Endodermal cell (in vitro differentiated cells): ENCODE results near the gene GK2. TPM values are rescaled to one million over a fixed set of nuclear protein-coding genes. Genes with fewer than 3 reads are reported as not detected.

ENCODE experiments used
- DNase-seq: peaks from one replicate; pipeline ENCODE4 v3.0.0-alpha.2; 2017
- H3K27ac ChIP-seq: 2 replicates; pipeline ENCODE4 v1.5.1; 2013; ENCODE audit warnings: mild to moderate bottlenecking, low read depth, low read length, moderate library complexity
- H3K27me3 ChIP-seq: 2 replicates; pipeline ENCODE4 v1.6.1; 2013; ENCODE audit warnings: mild to moderate bottlenecking, low read length, moderate library complexity; ENCODE audit not compliant: insufficient read depth, control insufficient read depth, poor library complexity, severe bottlenecking
- H3K36me3 ChIP-seq: 2 replicates; pipeline ENCODE4 v1.7.0; 2013; ENCODE audit warnings: mild to moderate bottlenecking, low read length, moderate library complexity; ENCODE audit not compliant: control insufficient read depth, insufficient read depth
- H3K4me1 ChIP-seq: one replicate; pipeline ENCODE4 v1.7.0; 2013; ENCODE audit warnings: low read length; ENCODE audit not compliant: control insufficient read depth, insufficient read depth
- H3K4me3 ChIP-seq: 2 replicates; pipeline ENCODE4 v1.5.1; 2013; ENCODE audit warnings: mild to moderate bottlenecking, low read length, moderate library complexity
- H3K9ac ChIP-seq: 2 replicates; pipeline ENCODE4 v1.6.1; 2013; ENCODE audit warnings: mild to moderate bottlenecking, low read length, moderate library complexity; ENCODE audit not compliant: poor library complexity, severe bottlenecking; ENCODE audit errors: extremely low read depth
- H3K9me3 ChIP-seq: 2 replicates; pipeline ENCODE4 v1.6.1; 2013; ENCODE audit warnings: mild to moderate bottlenecking, low read length, moderate library complexity; ENCODE audit not compliant: control insufficient read depth
- H3K27ac Mint-ChIP-seq: 2 replicates; pipeline ENCODE4 v1.8.0; 2020; ENCODE audit warnings: mixed read lengths
- H3K27me3 Mint-ChIP-seq: 2 replicates; pipeline ENCODE4 v1.8.0; 2021; ENCODE audit warnings: mild to moderate bottlenecking, mixed read lengths; ENCODE audit not compliant: insufficient read depth
- H3K36me3 Mint-ChIP-seq: 2 replicates; pipeline ENCODE4 v1.8.0; 2020; ENCODE audit warnings: low read depth, mixed read lengths
- H3K4me1 Mint-ChIP-seq: 2 replicates; pipeline ENCODE4 v1.8.0; 2020; ENCODE audit warnings: mixed read lengths
- H3K4me3 Mint-ChIP-seq: 2 replicates; pipeline ENCODE4 v1.8.0; 2020; ENCODE audit warnings: mild to moderate bottlenecking, moderate library complexity, mixed read lengths
- H3K9me3 Mint-ChIP-seq: 2 replicates; pipeline ENCODE4 v1.8.0; 2020; ENCODE audit warnings: mild to moderate bottlenecking, mixed read lengths
- WGBS, 2 experiments: methylation state at CpG; one replicate each; pipeline versions ENCODE4 v1.1.5 to v1.1.7; 2013; ENCODE audit warnings: missing lambda C conversion rate in 2 of 2, mixed read lengths in 1 of 2; ENCODE audit not compliant: insufficient coverage in 1 of 2, insufficient read length in 1 of 2; 5-methylcytosine and 5-hydroxymethylcytosine counted together
- total RNA-seq, 2 donors: library from RNA; stranded (reverse); fragmentation: NEBNext Ultra II Directional in 1 of 2; extraction: Animal tissue kit (Norgen Biotek cat#: 25700) in 1 of 2; gene quantifications; 2 replicates in 1 of 2; 3 replicates in 1 of 2; pipeline ENCODE4 v1.2.1, GENCODE V29; 2021
- TF ChIP-seq, protein P1 (sequence below): fragments of 200-600 bp; sonication (generic); conservative IDR thresholded peaks from 2 replicates; pipeline ENCODE4 v1.5.0; 2021; ENCODE audit warnings: antibody characterized with exemption, mild to moderate bottlenecking

Gene GK2
- total RNA-seq, 2 donors from 2014 or later, result not detected

DNA sequence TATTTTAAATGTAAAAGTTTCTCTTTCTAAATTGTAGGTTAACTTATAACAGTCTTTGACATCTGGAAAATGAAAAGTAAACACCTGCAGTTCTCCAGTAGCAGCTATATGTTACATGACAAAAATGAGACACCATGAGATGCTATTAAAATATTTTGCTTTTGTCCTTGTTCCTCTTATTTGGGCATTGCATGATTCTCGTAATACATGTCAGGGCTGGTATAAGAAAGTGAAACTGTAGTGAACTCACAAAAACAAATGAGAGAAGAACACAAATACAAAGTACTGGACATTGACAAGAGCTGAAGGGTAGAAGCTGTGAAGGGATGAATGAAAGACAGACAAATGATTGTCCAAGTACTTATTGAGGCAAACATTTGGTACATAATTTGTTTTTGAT is 9.0 kb downstream of the GK2 start:
- H3K9ac ChIP-seq, result no peak overlapping the region
- no peaks in the 10 kb centered on the region for H3K27me3 ChIP-seq
- no peaks in the 10 kb centered on the region for H3K9me3 ChIP-seq
- H3K4me1 ChIP-seq, result no peaks in the 10 kb centered on the region
- 89% methylated on average over 1 of the region's 1 CpG; no CpG with 5 or more reads in 1 of the 2 experiments for WGBS, 2 experiments
- no peaks in the 10 kb centered on the region for H3K27me3 Mint-ChIP-seq
- no peak overlapping the region for H3K27ac Mint-ChIP-seq
- H3K36me3 ChIP-seq, result no peaks in the 10 kb centered on the region
- DNase-seq, result no peak
- peaks cover 13% of the 10 kb centered on the region for H3K4me1 Mint-ChIP-seq
- H3K4me3 ChIP-seq, result no peak overlapping the region
- TF ChIP-seq, protein P1, sequence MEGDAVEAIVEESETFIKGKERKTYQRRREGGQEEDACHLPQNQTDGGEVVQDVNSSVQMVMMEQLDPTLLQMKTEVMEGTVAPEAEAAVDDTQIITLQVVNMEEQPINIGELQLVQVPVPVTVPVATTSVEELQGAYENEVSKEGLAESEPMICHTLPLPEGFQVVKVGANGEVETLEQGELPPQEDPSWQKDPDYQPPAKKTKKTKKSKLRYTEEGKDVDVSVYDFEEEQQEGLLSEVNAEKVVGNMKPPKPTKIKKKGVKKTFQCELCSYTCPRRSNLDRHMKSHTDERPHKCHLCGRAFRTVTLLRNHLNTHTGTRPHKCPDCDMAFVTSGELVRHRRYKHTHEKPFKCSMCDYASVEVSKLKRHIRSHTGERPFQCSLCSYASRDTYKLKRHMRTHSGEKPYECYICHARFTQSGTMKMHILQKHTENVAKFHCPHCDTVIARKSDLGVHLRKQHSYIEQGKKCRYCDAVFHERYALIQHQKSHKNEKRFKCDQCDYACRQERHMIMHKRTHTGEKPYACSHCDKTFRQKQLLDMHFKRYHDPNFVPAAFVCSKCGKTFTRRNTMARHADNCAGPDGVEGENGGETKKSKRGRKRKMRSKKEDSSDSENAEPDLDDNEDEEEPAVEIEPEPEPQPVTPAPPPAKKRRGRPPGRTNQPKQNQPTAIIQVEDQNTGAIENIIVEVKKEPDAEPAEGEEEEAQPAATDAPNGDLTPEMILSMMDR, result no peak
- no peaks in the 10 kb centered on the region for H3K36me3 Mint-ChIP-seq
- no peak overlapping the region for H3K4me3 Mint-ChIP-seq
- no peaks in the 10 kb centered on the region for H3K9me3 Mint-ChIP-seq
- no peak overlapping the region for H3K27ac ChIP-seq

DNA sequence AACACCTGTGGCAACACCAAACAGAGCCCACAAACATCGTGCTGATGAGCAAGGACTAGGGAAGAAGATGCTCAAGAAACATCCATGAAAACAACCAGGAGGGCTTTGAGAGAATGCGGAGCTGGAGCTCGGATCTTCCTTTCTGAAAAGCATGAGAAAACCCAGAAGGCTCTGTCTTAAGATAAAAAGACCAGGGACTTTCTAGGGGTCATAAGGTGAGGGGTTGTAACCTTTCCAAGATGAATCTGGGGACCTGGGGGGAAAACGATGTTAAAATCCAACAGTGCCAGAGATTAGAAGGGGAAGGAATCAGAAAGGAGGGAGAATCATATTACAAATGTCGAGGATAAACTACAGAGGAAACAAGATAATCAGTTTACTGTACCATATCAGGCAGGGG is 10.1 kb downstream of the GK2 start:
- TF ChIP-seq, protein P1, result no peak
- H3K4me3 Mint-ChIP-seq, result no peak overlapping the region

DNA sequence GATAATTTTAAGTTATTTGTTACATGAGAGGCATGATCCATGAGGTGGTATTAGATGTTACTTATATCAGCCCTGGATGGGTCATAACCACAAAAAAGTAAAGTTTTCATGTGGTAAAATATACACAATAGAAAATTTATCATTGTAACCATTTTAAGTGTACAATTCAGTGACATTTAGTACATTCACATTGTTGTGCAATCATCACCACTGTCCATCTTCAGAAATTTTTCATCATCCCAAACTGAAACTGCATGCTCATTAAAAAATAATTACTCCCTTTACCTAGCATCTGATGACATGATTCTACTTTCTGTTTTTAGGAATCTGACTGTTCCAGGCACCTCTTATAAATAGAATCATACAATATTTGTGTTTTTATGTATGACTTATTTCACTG is 11.2 kb downstream of the GK2 start:
- Histone ChIP-seq H3K36me3 (no peaks in the 10 kb centered on the region), H3K27me3 (no peaks in the 10 kb centered on the region), H3K4me3 (no peak overlapping the region), H3K9ac (no peak overlapping the region), H3K9me3 (no peaks in the 10 kb centered on the region), H3K4me1 (no peaks in the 10 kb centered on the region), H3K27ac (no peak overlapping the region)
- Mint-ChIP-seq H3K9me3 (no peaks in the 10 kb centered on the region), H3K36me3 (no peaks in the 10 kb centered on the region), H3K4me1 (peaks cover 7% of the 10 kb centered on the region), H3K27ac (no peak overlapping the region), H3K27me3 (no peaks in the 10 kb centered on the region), H3K4me3 (no peak overlapping the region)
- TF ChIP-seq, protein P1, result no peak
- DNase-seq, result no peak

More for the DNA sequence above, 10.1 kb downstream of the GK2 start:
- H3K36me3 Mint-ChIP-seq, result no peaks in the 10 kb centered on the region
- no peaks in the 10 kb centered on the region for H3K4me1 ChIP-seq
- no peaks in the 10 kb centered on the region for H3K27me3 ChIP-seq
- H3K27me3 Mint-ChIP-seq, result no peaks in the 10 kb centered on the region
- no peaks in the 10 kb centered on the region for H3K9me3 ChIP-seq
- H3K9ac ChIP-seq, result no peak overlapping the region
- H3K27ac ChIP-seq, result no peak overlapping the region
- peaks cover 13% of the 10 kb centered on the region for H3K4me1 Mint-ChIP-seq
- no peaks in the 10 kb centered on the region for H3K9me3 Mint-ChIP-seq
- no peak overlapping the region for H3K27ac Mint-ChIP-seq
- 87 to 88% methylated on average over 4 to 5 of the region's 5 CpGs for WGBS, 2 experiments
- H3K36me3 ChIP-seq, result no peaks in the 10 kb centered on the region
- no peak for DNase-seq
- no peak overlapping the region for H3K4me3 ChIP-seq
